CD14-positive monocyte (primary cell): Measurements from ENCODE around the gene CLRN2. TPM values are rescaled to one million over a fixed set of nuclear protein-coding genes. Genes with fewer than 3 reads are reported as not detected.

Experiments
- DNase-seq, 3 donors: peaks; one replicate each; pipeline ENCODE4 v3.0.0-alpha.2; 2011 to 2022
- H2AFZ ChIP-seq: 2 replicates; pipeline ENCODE4 v1.6.0; 2012; ENCODE audit warnings: mild to moderate bottlenecking, low read depth, low read length, inconsistent platforms; ENCODE audit not compliant: insufficient read depth, poor library complexity, severe bottlenecking
- H3K27ac ChIP-seq, 2 donors: 1 replicate in 1 of 2; 2 replicates in 1 of 2; pipeline ENCODE4 v1.5.1; 2012 to 2013; ENCODE audit warnings: low read length in 2 of 2, control low read depth in 1 of 2, inconsistent platforms in 1 of 2, low read depth in 1 of 2, mild to moderate bottlenecking in 1 of 2
- H3K27me3 ChIP-seq, 2 donors: one replicate each; pipeline versions ENCODE4 v1.6.0 to v1.6.1; 2011 to 2013; ENCODE audit warnings: low read length in 2 of 2; ENCODE audit not compliant: control insufficient read depth in 2 of 2, insufficient read depth in 2 of 2
- H3K36me3 ChIP-seq, 2 donors: replicated peaks in 1 of 2; 1 replicate in 1 of 2; 2 replicates in 1 of 2; pipeline versions ENCODE4 v1.5.1 to v1.6.1; 2012 to 2013; ENCODE audit warnings: low read length in 2 of 2, control low read depth in 1 of 2, inconsistent platforms in 1 of 2, mild to moderate bottlenecking in 1 of 2; ENCODE audit not compliant: insufficient read depth in 2 of 2, control insufficient read depth in 1 of 2
- H3K4me1 ChIP-seq, 2 donors: 1 replicate in 1 of 2; 2 replicates in 1 of 2; pipeline versions ENCODE4 v1.5.1 to v1.6.1; 2012 to 2013; ENCODE audit warnings: low read length in 2 of 2, control low read depth in 1 of 2, inconsistent platforms in 1 of 2, mild to moderate bottlenecking in 1 of 2, moderate library complexity in 1 of 2; ENCODE audit not compliant: insufficient read depth in 2 of 2, control insufficient read depth in 1 of 2
- H3K4me2 ChIP-seq: replicated peaks from 2 replicates; pipeline ENCODE3; 2012; ENCODE audit warnings: low read length, moderate library complexity, mild to moderate bottlenecking; ENCODE audit not compliant: poor library complexity, severe bottlenecking; ENCODE audit errors: extremely low read depth
- H3K4me3 ChIP-seq, 3 experiments: fragments of 200-600 bp in 1 of 3; sonication (generic) in 1 of 3; replicated peaks in 1 of 3; 1 replicate in 2 of 3; 2 replicates in 1 of 3; pipeline ENCODE4 v1.5.1; 2011 to 2013; ENCODE audit warnings: low read length in 3 of 3, mild to moderate bottlenecking in 3 of 3, control low read depth in 2 of 3, low read depth in 2 of 3, inconsistent platforms in 1 of 3, moderate library complexity in 1 of 3
- H3K79me2 ChIP-seq: 2 replicates; pipeline ENCODE4 v1.6.0; 2012; ENCODE audit warnings: mild to moderate bottlenecking, control low read depth, inconsistent platforms, low read length, moderate library complexity; ENCODE audit not compliant: insufficient read depth
- H3K9ac ChIP-seq: 2 replicates; pipeline ENCODE4 v1.6.0; 2017; ENCODE audit warnings: low read length, mild to moderate bottlenecking; ENCODE audit not compliant: insufficient read depth, poor library complexity, severe bottlenecking
- H3K9me3 ChIP-seq, 2 donors: replicated peaks in 1 of 2; 1 replicate in 1 of 2; 2 replicates in 1 of 2; pipeline versions ENCODE4 v1.5.1 to v1.6.1; 2012 to 2013; ENCODE audit warnings: low read length in 2 of 2, control low read depth in 1 of 2; ENCODE audit not compliant: control insufficient read depth in 1 of 2, insufficient read depth in 1 of 2
- H4K20me1 ChIP-seq: 2 replicates; pipeline ENCODE4 v1.6.0; 2012; ENCODE audit warnings: mild to moderate bottlenecking, low read length, control low read depth, moderate library complexity; ENCODE audit not compliant: insufficient read depth
- H3K27ac Mint-ChIP-seq, 7 donors: one replicate each; pipeline ENCODE4 v1.8.0; 2020; ENCODE audit warnings: mild to moderate bottlenecking in 7 of 7, mixed read lengths in 7 of 7, moderate library complexity in 6 of 7, inconsistent platforms in 2 of 7
- H3K27me3 Mint-ChIP-seq, 3 donors: one replicate each; pipeline ENCODE4 v1.8.0; 2021 to 2022; ENCODE audit warnings: low read depth in 3 of 3, mild to moderate bottlenecking in 3 of 3, mixed read lengths in 3 of 3, moderate library complexity in 3 of 3, inconsistent platforms in 1 of 3
- H3K36me3 Mint-ChIP-seq, 2 donors: one replicate each; pipeline ENCODE4 v1.8.0; 2020; ENCODE audit warnings: mixed read lengths in 2 of 2, inconsistent platforms in 1 of 2, mild to moderate bottlenecking in 1 of 2
- H3K4me1 Mint-ChIP-seq: one replicate; pipeline ENCODE4 v1.8.0; 2020; ENCODE audit warnings: mild to moderate bottlenecking, mixed read lengths
- H3K4me3 Mint-ChIP-seq, 2 donors: one replicate each; pipeline ENCODE4 v1.8.0; 2020; ENCODE audit warnings: mild to moderate bottlenecking in 2 of 2, mixed read lengths in 2 of 2, moderate library complexity in 1 of 2
- H3K9me3 Mint-ChIP-seq, 7 donors: one replicate each; pipeline ENCODE4 v1.8.0; 2020 to 2022; ENCODE audit warnings: mixed read lengths in 7 of 7, mild to moderate bottlenecking in 6 of 7, moderate library complexity in 6 of 7, inconsistent platforms in 2 of 7
- CTCF ChIP-seq: fragments of 200-600 bp; IDR thresholded peaks from one replicate; pipeline ENCODE4 v1.8.0; 2022; ENCODE audit warnings: antibody characterized with exemption, mild to moderate bottlenecking
- WGBS: methylation state at CpG from one replicate; pipeline ENCODE4 v1.1.5; 2013; ENCODE audit warnings: missing lambda C conversion rate; ENCODE audit not compliant: insufficient coverage; 5-methylcytosine and 5-hydroxymethylcytosine counted together
- intact Hi-C, 2 donors: fragments of 100-400 bp; cut with micrococcal nuclease; formaldehyde crosslinking; loops; one replicate each; pipeline versions ENCODE4 v1.15.0 to v1.15.1; 2023
- polyA plus RNA-seq, 3 donors: library from polyadenylated mRNA; depleted of rRNA in 1 of 3; unstranded in 2 of 3; stranded (reverse) in 1 of 3; fragments of 300-500 nt in 2 of 3; fragments of >200 nt in 1 of 3; fragmentation: Illumina TruSeq in 2 of 3; gene quantifications; 1 replicate in 2 of 3; 2 replicates in 1 of 3; pipeline ENCODE4 v1.2.3, GENCODE V29; 2012 to 2021

Gene CLRN2
- polyA plus RNA-seq, 3 donors: not detected

- Histone ChIP-seq H4K20me1 (no peaks in the 10 kb centered on the region), H3K36me3 (peaks cover 6 to 39% of the 10 kb centered on the region in 2 donors)
- no CpG with 5 or more reads among the region's 2 CpGs for WGBS
Measured at GRCh38 chr4:17482716-17483115, 32.2 kb upstream of the CLRN2 start.

GRCh38 chr4:17489123-17489522, 25.8 kb upstream of the CLRN2 start:
- no CpG with 5 or more reads among the region's 5 CpGs for WGBS
- Mint-ChIP-seq H3K9me3 (no peaks in the 10 kb centered on the region), H3K27ac (peak overlapping the region in 1 of 7 donors; percentile 57), H3K4me3 (no peak overlapping the region), H3K36me3 (peaks cover 52 to 80% of the 10 kb centered on the region in 2 donors), H3K4me1 (peaks cover under 1% of the 10 kb centered on the region), H3K27me3 (peaks cover 0 to 2% (median 0%) of the 10 kb centered on the region in 3 donors)
- Histone ChIP-seq H3K36me3 (peaks cover 25 to 87% of the 10 kb centered on the region in 2 donors), H3K9ac (no peak overlapping the region), H3K4me2 (no peak overlapping the region), H3K27ac (no peak overlapping the region), H3K79me2 (no peaks in the 10 kb centered on the region), H3K4me1 (no peaks in the 10 kb centered on the region), H3K9me3 (no peaks in the 10 kb centered on the region), H3K4me3 (no peak overlapping the region), H4K20me1 (no peaks in the 10 kb centered on the region), H3K27me3 (no peaks in the 10 kb centered on the region), H2AFZ (no peak overlapping the region)
- intact Hi-C loops: no loop called here
- DNase-seq: no peak
- no peak for TF ChIP-seq CTCF

More at GRCh38 chr4:17482716-17483115, 32.2 kb upstream of the CLRN2 start:
- Histone ChIP-seq H3K9me3 (peaks cover 0 to 5% of the 10 kb centered on the region in 2 donors), H3K27ac (no peak overlapping the region), H3K27me3 (no peaks in the 10 kb centered on the region), H3K79me2 (no peaks in the 10 kb centered on the region), H3K4me3 (no peak overlapping the region), H3K4me1 (peaks cover 0 to under 1% of the 10 kb centered on the region in 2 donors), H3K4me2 (no peak overlapping the region), H2AFZ (no peak overlapping the region), H3K9ac (no peak overlapping the region)
- no peaks in the 10 kb centered on the region for H3K27me3 Mint-ChIP-seq
- no peak for DNase-seq
- H3K4me1 Mint-ChIP-seq: peaks cover 2% of the 10 kb centered on the region
- no peak overlapping the region for H3K4me3 Mint-ChIP-seq
- H3K9me3 Mint-ChIP-seq: peaks cover 0 to 1% (median 0%) of the 10 kb centered on the region in 7 donors
- no peak overlapping the region for H3K27ac Mint-ChIP-seq
- TF ChIP-seq CTCF: no peak
- peaks cover 23 to 33% of the 10 kb centered on the region in 2 donors for H3K36me3 Mint-ChIP-seq
- intact Hi-C loops: no loop called here
